HG03378 (cell line): Measurements from ENCODE around the gene MROH7.

Experiments used
- ATAC-seq: cut with Tn5 transposase; IDR thresholded peaks from one replicate; pipeline ENCODE4 v1.9.1; 2021; ENCODE audit warnings: mild to moderate bottlenecking, moderate library complexity; ENCODE audit not compliant: unreplicated experiment

Gene MROH7

GRCh38 chr1:54649921-54650320 lies 8.3 kb downstream of the MROH7 start:
- no peak for ATAC-seq

GRCh38 chr1:54650417-54650816 lies 8.8 kb downstream of the MROH7 start:
- no peak for ATAC-seq

- ATAC-seq: no peak
Measured at GRCh38 chr1:54651608-54652007, 10.0 kb downstream of the MROH7 start.

- ATAC-seq: no peak
Measured at GRCh38 chr1:54652168-54652567, 10.6 kb downstream of the MROH7 start.

GRCh38 chr1:54653036-54653435 lies 11.4 kb downstream of the MROH7 start:
- ATAC-seq: no peak

- no peak for ATAC-seq
Measured at GRCh38 chr1:54658164-54658913, 16.8 kb downstream of the MROH7 start.

GRCh38 chr1:54663725-54664124 lies 22.1 kb downstream of the MROH7 start:
- no peak for ATAC-seq

GRCh38 chr1:54664364-54664763 lies 22.8 kb downstream of the MROH7 start:
- no peak for ATAC-seq

GRCh38 chr1:54665852-54666251 lies 24.3 kb downstream of the MROH7 start:
- no peak for ATAC-seq

GRCh38 chr1:54666333-54666732 lies 24.7 kb downstream of the MROH7 start:
- ATAC-seq: no peak

GRCh38 chr1:54667797-54668196 lies 26.2 kb downstream of the MROH7 start:
- ATAC-seq: no peak

- ATAC-seq: no peak
Measured at GRCh38 chr1:54668567-54668966, 27.0 kb downstream of the MROH7 start.

- no peak for ATAC-seq
Measured at GRCh38 chr1:54671985-54672608, 30.5 kb downstream of the MROH7 start.

GRCh38 chr1:54678776-54679643 lies 37.4 kb downstream of the MROH7 start:
- ATAC-seq: no peak

GRCh38 chr1:54679706-54680105 lies 38.1 kb downstream of the MROH7 start:
- no peak for ATAC-seq

- ATAC-seq: no peak
Measured at GRCh38 chr1:54680387-54680786, 38.8 kb downstream of the MROH7 start.

- ATAC-seq: no peak
Measured at GRCh38 chr1:54681358-54681757, 39.8 kb downstream of the MROH7 start.

- ATAC-seq: no peak
Measured at GRCh38 chr1:54683453-54683852, 41.9 kb downstream of the MROH7 start.

- ATAC-seq: no peak
Measured at GRCh38 chr1:54685335-54685905, 43.8 kb downstream of the MROH7 start.

- ATAC-seq: no peak
Measured at GRCh38 chr1:54686155-54686554, 44.6 kb downstream of the MROH7 start.

GRCh38 chr1:54694771-54695170 lies 53.2 kb downstream of the MROH7 start:
- no peak for ATAC-seq
